Measurements from ENCODE around the gene PRDM16. TPM values are rescaled to one million over a fixed set of nuclear protein-coding genes. Genes with fewer than 3 reads are reported as not detected.

The PRDM16 gene
- total RNA-seq, 1 donor from 2014 or later, result 84.2 TPM

- Histone ChIP-seq H3K4me3 (no peak overlapping the region), H3K27me3 (no peaks in the 10 kb centered on the region), H3K36me3 (no peaks in the 10 kb centered on the region), H3K27ac (no peak overlapping the region), H3K9me3 (no peaks in the 10 kb centered on the region), H3K4me1 (peaks cover 7 to 9% of the 10 kb centered on the region in 2 donors)
- TF ChIP-seq CTCF (IDR thresholded peaks at IDR 0.05), result no peak
- intact Hi-C loops (cut with DNase I), result no loop called here
- no peak for DNase-seq (ENCODE audit: low spot score in 2 of 2)
These were observed 386.9 kb downstream of the PRDM16 start for GRCh38 chr1:3455670-3456448.

- DNase-seq (ENCODE audit: low spot score in 2 of 2), result no peak
- peaks cover 7 to 9% of the 10 kb centered on the region in 2 donors for H3K4me1 ChIP-seq
- no peaks in the 10 kb centered on the region for H3K9me3 ChIP-seq
- H3K4me3 ChIP-seq, result no peak overlapping the region
- TF ChIP-seq CTCF (IDR thresholded peaks at IDR 0.05), result no peak
- intact Hi-C loops (cut with DNase I), result no loop called here
- H3K36me3 ChIP-seq, result no peaks in the 10 kb centered on the region
- H3K27me3 ChIP-seq, result no peaks in the 10 kb centered on the region
- no peak overlapping the region for H3K27ac ChIP-seq
These were observed 387.5 kb downstream of the PRDM16 start for GRCh38 chr1:3456449-3456963.

DNA sequence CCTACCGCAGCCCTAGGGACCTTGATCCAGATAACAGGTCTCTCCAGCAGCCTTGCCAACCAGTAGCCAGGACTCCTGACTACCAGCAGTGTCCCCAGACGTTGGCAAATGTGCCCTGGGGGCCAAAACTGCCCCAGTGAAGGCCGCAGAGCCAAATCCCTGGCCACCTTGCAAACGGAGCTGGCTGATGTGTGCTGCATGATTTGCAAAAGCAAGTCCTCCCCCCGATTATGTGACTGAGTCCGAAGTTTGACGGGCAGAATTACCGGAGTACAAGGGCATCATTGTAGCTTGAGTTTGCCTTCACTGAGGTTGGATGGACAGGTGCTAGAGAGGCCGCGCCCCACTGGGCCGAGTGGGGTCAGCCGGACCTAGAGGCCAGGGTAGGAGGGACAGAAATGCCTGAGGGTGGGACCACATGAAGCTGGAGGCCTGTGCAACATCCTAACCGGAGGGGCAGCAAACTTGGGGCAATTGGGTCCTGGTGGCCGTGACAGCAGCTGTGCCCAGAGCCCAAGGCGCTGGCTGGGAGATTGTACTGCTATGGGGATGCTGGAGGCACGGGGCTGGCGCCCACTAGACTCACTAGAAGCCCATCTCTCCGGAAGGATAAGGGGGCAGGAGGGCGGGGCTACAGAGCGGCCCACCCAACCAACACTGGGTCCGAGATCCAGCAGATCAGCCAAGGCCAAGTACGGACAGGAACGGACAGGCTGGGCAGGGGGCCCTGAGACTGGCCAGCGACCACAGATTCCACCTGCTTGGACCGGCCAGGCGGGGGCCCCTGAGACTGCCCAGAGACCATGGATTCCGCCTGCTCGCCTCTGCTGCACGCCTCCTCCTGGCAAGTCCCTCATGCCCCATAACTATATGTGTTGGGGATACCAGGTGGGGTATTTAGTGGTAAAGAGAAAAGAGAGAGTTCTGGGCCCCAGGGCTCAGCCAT is 388.2 kb downstream of the PRDM16 start:
- no peak overlapping the region for H3K4me3 ChIP-seq
- no peak for DNase-seq (ENCODE audit: low spot score in 2 of 2)
- H3K27ac ChIP-seq, result no peak overlapping the region
- intact Hi-C loops (cut with DNase I), result no loop called here
- no peaks in the 10 kb centered on the region for H3K9me3 ChIP-seq
- H3K36me3 ChIP-seq, result no peaks in the 10 kb centered on the region
- no peaks in the 10 kb centered on the region for H3K27me3 ChIP-seq
- peaks cover 7 to 9% of the 10 kb centered on the region in 2 donors for H3K4me1 ChIP-seq
- TF ChIP-seq CTCF (IDR thresholded peaks at IDR 0.05), result no peak

- Histone ChIP-seq H3K27me3 (no peaks in the 10 kb centered on the region), H3K4me3 (no peak overlapping the region), H3K36me3 (no peaks in the 10 kb centered on the region), H3K27ac (no peak overlapping the region), H3K9me3 (no peaks in the 10 kb centered on the region), H3K4me1 (peaks cover 7 to 9% of the 10 kb centered on the region in 2 donors)
- intact Hi-C loops (cut with DNase I), result no loop called here
- TF ChIP-seq CTCF (IDR thresholded peaks at IDR 0.05), result no peak
- DNase-seq (ENCODE audit: low spot score in 2 of 2), result no peak
These were observed 389.2 kb downstream of the PRDM16 start for GRCh38 chr1:3457910-3458883.

All from ascending aorta (tissue), 2 donors.